Nephron (organoid): ENCODE results near the gene C21orf58.

Experiments used
- H3K27ac Mint-ChIP-seq, 3 experiments: 2 replicates each; pipeline ENCODE4 v1.8.0; 2020; ENCODE audit warnings: mixed read lengths in 3 of 3, mild to moderate bottlenecking in 2 of 3, moderate library complexity in 1 of 3
- H3K27me3 Mint-ChIP-seq: 2 replicates; pipeline ENCODE4 v1.8.0; 2021; ENCODE audit warnings: low read depth, mild to moderate bottlenecking, moderate library complexity, mixed read lengths
- H3K36me3 Mint-ChIP-seq: 2 replicates; pipeline ENCODE4 v1.8.0; 2020; ENCODE audit warnings: low read depth, mixed read lengths
- H3K4me1 Mint-ChIP-seq: 2 replicates; pipeline ENCODE4 v1.8.0; 2020; ENCODE audit warnings: mixed read lengths
- H3K4me3 Mint-ChIP-seq, 3 experiments: 2 replicates each; pipeline ENCODE4 v1.8.0; 2020; ENCODE audit warnings: mild to moderate bottlenecking in 3 of 3, mixed read lengths in 3 of 3, moderate library complexity in 2 of 3
- H3K9me3 Mint-ChIP-seq: 2 replicates; pipeline ENCODE4 v1.8.0; 2020; ENCODE audit warnings: mixed read lengths
- TF ChIP-seq, protein P1 (sequence below), 3 experiments: fragments of 200-600 bp; sonication (generic); IDR thresholded peaks; one replicate each; pipeline ENCODE4 v1.5.0; 2021; ENCODE audit warnings: antibody characterized with exemption in 3 of 3; ENCODE audit not compliant: unreplicated experiment in 3 of 3

The C21orf58 gene

DNA sequence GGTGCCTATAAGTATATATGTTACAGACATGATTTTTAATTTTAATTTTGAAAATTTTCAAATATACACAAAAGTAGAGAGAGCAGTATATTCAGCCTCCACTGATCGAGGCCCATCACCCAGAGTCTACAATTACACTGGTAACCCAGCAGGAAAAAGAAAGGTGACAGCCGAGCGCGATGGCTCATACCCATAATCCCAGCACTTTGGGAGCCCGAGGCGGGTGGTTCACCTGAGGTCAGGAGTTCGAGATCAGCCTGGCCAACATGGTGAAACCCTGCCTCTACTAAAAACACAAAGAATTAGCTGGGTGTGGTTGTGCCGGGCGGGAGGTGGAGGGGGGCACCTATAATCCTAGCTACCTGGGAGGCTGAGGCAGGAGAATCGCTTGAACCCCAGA lies 36.1 kb downstream of the C21orf58 start:
- Mint-ChIP-seq H3K9me3 (no peaks in the 10 kb centered on the region), H3K4me1 (peaks cover 33% of the 10 kb centered on the region), H3K27ac (peak overlapping the region in 1 of 3 experiments; percentile 91), H3K4me3 (peak overlapping the region; percentile 24 to 93 (median 28)), H3K27me3 (no peaks in the 10 kb centered on the region), H3K36me3 (peaks cover 54% of the 10 kb centered on the region)
- TF ChIP-seq, protein P1, sequence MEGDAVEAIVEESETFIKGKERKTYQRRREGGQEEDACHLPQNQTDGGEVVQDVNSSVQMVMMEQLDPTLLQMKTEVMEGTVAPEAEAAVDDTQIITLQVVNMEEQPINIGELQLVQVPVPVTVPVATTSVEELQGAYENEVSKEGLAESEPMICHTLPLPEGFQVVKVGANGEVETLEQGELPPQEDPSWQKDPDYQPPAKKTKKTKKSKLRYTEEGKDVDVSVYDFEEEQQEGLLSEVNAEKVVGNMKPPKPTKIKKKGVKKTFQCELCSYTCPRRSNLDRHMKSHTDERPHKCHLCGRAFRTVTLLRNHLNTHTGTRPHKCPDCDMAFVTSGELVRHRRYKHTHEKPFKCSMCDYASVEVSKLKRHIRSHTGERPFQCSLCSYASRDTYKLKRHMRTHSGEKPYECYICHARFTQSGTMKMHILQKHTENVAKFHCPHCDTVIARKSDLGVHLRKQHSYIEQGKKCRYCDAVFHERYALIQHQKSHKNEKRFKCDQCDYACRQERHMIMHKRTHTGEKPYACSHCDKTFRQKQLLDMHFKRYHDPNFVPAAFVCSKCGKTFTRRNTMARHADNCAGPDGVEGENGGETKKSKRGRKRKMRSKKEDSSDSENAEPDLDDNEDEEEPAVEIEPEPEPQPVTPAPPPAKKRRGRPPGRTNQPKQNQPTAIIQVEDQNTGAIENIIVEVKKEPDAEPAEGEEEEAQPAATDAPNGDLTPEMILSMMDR (IDR thresholded peaks at IDR 0.05; ENCODE audit: unreplicated experiment in 3 of 3) = no peak

DNA sequence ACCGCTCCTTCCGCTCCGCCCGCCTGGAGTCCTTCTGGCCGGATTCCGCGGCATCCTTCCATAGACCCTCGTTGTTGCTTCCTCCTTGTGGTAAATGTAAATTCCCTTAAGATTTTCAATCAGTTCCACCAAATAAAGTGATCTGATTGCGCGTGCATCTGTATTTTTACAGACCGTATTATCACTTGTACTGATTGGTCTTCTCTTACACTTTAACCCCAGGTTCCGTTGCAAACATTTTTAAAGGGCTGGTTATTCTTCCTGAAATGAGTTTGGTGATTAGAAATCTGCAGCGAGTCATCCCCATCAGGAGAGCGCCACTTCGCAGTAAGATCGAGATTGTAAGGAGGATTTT lies 37.0 kb downstream of the C21orf58 start:
- peaks cover 33% of the 10 kb centered on the region for H3K4me1 Mint-ChIP-seq
- no peaks in the 10 kb centered on the region for H3K27me3 Mint-ChIP-seq
- H3K27ac Mint-ChIP-seq = peak overlapping the region; percentile 91 to 98 (median 97)
- peak overlapping the region; percentile 93 to 97 (median 95) for H3K4me3 Mint-ChIP-seq
- no peaks in the 10 kb centered on the region for H3K9me3 Mint-ChIP-seq
- peaks cover 51% of the 10 kb centered on the region for H3K36me3 Mint-ChIP-seq
- TF ChIP-seq, protein P1 (IDR thresholded peaks at IDR 0.05; ENCODE audit: unreplicated experiment in 3 of 3) = no peak

DNA sequence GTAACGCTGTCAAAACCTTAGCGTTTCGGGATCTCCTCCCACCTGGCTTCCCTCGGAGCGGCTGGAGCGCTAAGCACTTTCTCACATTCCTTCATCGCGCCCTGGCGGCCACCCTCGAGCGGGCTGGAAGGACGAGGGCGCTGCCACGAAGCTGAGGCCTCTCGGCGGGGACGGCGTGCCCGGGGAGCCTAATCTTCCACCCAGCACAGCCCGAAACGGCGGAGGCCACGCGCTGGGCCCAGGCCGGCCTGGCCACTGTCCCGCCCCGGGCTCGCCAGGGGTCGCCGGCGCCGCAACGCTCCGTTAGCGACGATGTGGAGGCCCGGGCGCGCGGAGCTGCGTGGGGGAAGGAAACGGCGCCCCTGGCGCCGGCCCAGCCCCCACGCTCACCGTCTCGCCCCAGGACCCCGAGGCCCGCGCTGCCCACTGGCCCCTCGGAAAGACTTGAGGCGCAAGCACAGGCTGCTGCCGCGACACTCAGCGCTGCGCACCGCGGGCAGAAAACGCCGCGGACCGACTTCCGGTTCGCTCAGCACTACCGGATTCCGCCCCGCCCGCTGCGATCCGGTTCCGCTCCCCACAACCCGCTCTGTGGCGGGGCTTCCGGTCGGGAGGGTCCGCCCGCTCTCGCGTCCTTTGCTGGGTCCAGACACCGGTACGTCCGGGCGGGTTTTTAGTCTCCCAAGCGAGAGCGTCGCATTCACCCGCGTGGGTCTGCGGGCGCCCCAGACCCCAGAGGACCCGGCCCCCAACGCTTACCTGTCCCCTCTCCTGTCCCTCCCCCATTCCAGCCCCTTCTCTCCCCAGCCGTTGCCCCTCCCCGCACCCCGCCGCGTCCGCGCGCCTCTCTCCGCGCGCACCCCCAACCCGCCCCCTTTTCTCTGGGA lies 37.7 kb downstream of the C21orf58 start, which contains the start of gene YBEY:
Gene YBEY (plus strand): TSS at position 582 of the 887 bp plus-strand sequence. CDS start 572 bp downstream, outside the sequence.
- H3K9me3 Mint-ChIP-seq = no peaks in the 10 kb centered on the region
- H3K27me3 Mint-ChIP-seq = no peaks in the 10 kb centered on the region
- H3K36me3 Mint-ChIP-seq = peaks cover 50% of the 10 kb centered on the region
- peak within 1 kb of the TSS; percentile 91 to 98 (median 97) for H3K27ac Mint-ChIP-seq
- peak within 1 kb of the TSS; percentile 93 to 97 (median 95) for H3K4me3 Mint-ChIP-seq
- peaks cover 33% of the 10 kb centered on the region for H3K4me1 Mint-ChIP-seq
- TF ChIP-seq, protein P1 (IDR thresholded peaks at IDR 0.05; ENCODE audit: unreplicated experiment in 3 of 3) = peak; percentile 27 to 51 (median 30)

DNA sequence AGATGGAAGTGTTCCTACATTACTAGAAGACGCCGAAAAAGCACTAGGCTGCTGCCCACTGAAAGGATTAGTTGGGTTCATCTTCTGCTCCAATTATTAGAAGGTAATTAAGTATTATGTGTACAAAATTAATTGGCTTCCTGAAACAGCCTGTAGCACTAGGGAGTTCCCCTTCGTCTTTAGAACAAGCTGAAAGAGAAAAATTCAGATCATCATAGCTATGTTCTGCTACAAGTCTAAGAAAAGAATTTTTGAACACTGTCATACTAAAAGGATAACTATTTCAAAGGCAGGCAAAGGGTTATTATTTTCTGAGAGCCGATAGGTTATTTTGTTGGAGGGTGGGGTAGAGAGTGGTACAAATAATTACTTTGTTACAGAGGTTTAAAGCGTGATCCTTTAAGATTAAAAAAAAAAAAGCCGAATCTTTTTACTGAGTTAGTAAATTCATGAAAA lies 38.4 kb downstream of the C21orf58 start, which contains the start of gene MCM3AP:
Gene MCM3AP (minus strand): TSS at position 406 of the 456 bp plus-strand sequence. CDS start 325 bp downstream, at position 81.
- TF ChIP-seq, protein P1 (IDR thresholded peaks at IDR 0.05; ENCODE audit: unreplicated experiment in 3 of 3) = no peak
- peaks cover 58% of the 10 kb centered on the region for H3K36me3 Mint-ChIP-seq
- peak within 1 kb of the TSS; percentile 93 to 97 (median 95) for H3K4me3 Mint-ChIP-seq
- no peaks in the 10 kb centered on the region for H3K9me3 Mint-ChIP-seq
- peak within 1 kb of the TSS; percentile 91 to 98 (median 97) for H3K27ac Mint-ChIP-seq
- H3K27me3 Mint-ChIP-seq = no peaks in the 10 kb centered on the region
- peaks cover 33% of the 10 kb centered on the region for H3K4me1 Mint-ChIP-seq

DNA sequence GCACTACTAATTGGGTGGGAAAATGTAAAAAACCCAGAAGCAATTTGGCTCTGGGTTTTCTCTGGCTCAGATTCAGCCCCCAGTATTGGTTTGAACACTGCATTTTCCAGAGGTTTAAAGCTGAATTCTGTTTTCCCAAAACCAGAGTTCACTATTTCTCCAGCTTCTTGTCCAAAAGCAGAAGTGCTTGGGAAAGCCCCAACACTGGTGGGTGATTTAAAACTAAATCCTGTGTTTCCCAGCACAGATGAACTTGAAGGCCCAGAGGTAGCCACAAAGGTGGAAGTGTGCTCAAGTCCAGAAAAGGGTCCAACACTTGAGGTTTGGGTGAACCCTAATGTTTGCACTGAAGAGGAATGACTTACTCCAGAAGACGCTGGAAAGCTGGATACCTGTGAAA lies 38.9 kb downstream of the C21orf58 start:
- H3K4me1 Mint-ChIP-seq = peaks cover 33% of the 10 kb centered on the region
- H3K36me3 Mint-ChIP-seq = peaks cover 60% of the 10 kb centered on the region
- H3K4me3 Mint-ChIP-seq = peak overlapping the region; percentile 90 to 93 (median 92)
- no peaks in the 10 kb centered on the region for H3K27me3 Mint-ChIP-seq
- peak overlapping the region; percentile 91 to 98 (median 92) for H3K27ac Mint-ChIP-seq
- TF ChIP-seq, protein P1 (IDR thresholded peaks at IDR 0.05; ENCODE audit: unreplicated experiment in 3 of 3) = no peak
- H3K9me3 Mint-ChIP-seq = no peaks in the 10 kb centered on the region
